Inflammatory macrophage (primary cell): Measurements from ENCODE around the gene PFDN1.
A peak's percentile ranks its signal among the peaks of the same experiment; 100 is the strongest.
"Not testable (repeated sequence)": the region's sequence is repeated elsewhere in the genome, so short reads cannot be mapped to it uniquely, and the experiment has no call there.

Source experiments
- DNase-seq, 2 donors: peaks; one replicate each; pipeline ENCODE4 v3.0.0-alpha.2; 2020 to 2022
- total RNA-seq, 18 experiments: gene quantifications; one replicate each; lab custom pipeline; 2026; ENCODE audit warnings: mixed read lengths in 6 of 18, inconsistent platforms in 2 of 18; lab: John Stamatoyannopoulos, UW

PFDN1 gene, protein sequence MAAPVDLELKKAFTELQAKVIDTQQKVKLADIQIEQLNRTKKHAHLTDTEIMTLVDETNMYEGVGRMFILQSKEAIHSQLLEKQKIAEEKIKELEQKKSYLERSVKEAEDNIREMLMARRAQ
- total RNA-seq: 24.2 to 85.5 (median 51.9) reads per million in 18 experiments

DNA sequence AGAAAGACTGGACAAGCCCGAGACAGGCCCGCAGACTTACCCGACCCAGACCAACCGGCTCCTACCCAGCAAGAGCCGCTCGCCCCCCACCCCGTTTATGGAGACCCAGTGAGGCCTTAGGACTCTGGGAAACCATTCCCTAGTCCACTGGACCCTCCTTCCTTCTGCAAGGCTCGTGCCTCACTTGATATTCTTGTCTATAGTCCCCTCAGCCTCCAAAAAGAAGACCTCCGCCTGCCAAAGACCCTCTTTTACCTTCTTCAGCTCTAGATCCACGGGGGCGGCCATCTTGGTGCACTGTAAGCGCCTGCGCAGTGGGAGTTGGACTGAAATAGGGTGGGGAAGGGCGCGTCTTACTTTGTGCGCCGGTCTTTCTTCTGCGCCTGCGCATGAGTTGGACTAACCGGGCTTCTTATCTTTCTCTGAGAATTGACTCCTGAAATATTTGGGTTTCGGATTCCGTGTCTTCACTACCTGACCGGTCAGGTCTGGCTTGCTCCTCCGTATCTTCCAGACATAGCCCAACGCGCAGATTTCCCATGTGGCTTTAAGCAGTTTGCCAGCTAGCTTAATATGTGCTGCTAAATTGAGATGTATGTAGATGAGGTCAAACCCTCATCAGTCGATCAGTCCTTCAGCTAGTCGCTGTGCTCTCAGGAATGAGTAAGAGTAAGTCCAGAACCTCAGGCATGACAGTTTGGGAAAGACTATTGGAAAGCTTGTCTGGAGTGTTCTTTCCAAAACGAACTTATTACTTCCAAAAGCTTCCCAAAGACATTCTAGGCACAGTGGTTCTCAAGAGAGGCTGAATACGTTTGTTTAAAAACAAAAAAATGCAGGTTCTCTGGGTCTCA lies at the start of gene PFDN1:
Gene PFDN1, minus strand, starts transcription at position 316 of the 854 bp plus-strand sequence. Its CDS starts 28 bp downstream, at position 288.
- peak; percentile 93 to 96 for DNase-seq

DNA sequence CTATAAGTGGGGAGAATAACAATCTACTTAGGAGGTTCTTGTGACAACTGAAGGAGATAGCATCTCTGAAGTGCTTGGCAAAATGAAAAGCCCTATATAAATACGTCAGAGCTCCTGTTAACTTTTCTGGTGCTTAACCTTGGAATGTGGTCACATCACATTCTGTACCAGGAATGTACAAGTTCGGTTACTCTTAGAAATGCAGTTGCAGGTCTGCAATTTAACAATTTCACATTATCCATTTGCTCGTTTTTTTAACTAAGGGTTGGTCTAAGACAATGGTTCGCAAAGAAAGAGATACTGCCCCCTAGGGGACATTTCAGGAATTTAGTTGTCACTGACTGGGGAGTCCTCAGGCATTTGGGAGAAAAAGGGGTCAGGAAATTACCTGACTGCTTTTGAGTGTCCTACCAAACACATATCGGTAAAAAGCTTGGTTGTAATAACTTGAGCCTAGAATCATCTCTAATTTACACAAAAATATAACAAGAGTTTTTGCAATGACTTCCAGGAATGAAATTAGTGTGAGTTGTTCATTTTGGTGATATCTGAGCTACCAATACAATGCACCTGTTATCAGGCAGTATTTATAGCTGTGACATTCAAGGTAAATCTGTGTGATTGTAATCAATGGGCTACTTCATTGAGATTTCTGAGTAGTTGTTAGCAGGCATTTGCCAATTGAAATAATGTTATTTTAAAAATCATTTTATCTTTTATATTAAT lies 48.9 kb upstream of the PFDN1 start:
- DNase-seq: peak; percentile 82 to 90

DNA sequence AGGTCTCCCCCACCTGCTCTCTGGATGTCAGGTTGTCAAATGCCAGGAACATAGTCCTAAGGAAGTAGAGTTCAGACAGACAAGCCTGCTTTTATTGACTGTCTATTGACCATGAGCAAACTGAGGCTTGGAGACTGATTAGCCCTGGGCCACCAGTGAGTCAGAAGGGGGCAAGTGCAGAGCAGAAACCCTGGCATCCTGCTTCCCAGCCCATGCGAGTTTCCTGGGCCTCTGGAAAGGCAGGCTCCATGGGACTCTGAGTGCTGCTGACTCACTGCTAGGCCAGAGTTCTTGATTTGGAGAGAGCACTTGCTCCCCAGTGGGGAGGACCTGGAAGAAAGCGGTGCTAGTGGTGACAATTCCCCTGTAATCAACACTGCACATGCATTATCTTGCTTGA lies 46.3 kb upstream of the PFDN1 start:
- DNase-seq: no peak

DNA sequence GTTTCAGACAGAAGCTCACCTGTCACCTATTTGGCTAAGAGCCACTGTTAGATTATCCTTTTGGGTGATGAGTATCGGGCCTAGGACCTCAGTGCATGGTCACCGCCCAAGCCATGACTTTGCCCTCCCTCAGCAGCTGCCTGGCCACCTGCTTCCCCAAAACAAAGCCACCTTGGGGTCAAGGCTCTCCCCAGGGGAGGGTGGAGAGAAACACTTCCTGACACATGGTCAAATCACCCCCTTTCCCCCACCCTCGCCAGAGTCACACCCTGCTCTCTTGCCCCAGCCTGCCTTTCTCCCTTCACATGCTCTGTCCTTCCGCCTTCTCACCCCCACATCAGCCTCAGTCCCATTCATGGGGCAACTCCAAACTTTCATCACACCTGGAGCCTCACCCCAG lies 45.2 kb upstream of the PFDN1 start:
- no peak for DNase-seq

DNA sequence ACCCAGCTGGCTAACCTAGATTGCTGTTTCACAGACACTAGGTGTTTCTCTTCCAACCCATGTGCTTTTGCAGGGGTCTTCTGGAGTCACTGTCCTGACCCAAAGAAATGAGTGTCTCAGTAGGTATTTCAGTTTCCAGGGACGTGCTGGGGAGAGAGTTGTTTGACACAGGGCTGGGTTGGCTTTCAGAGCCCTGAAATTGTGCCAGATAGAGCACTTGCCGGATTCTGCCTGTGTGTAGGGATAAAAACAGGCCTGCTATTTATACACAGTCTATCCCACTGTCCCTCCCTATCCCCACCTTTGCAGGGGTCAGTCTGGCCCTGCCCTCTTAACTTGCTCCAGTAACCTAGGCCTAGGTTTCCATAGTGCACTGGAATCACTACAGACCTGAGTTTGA lies 44.5 kb upstream of the PFDN1 start:
- no peak for DNase-seq

DNA sequence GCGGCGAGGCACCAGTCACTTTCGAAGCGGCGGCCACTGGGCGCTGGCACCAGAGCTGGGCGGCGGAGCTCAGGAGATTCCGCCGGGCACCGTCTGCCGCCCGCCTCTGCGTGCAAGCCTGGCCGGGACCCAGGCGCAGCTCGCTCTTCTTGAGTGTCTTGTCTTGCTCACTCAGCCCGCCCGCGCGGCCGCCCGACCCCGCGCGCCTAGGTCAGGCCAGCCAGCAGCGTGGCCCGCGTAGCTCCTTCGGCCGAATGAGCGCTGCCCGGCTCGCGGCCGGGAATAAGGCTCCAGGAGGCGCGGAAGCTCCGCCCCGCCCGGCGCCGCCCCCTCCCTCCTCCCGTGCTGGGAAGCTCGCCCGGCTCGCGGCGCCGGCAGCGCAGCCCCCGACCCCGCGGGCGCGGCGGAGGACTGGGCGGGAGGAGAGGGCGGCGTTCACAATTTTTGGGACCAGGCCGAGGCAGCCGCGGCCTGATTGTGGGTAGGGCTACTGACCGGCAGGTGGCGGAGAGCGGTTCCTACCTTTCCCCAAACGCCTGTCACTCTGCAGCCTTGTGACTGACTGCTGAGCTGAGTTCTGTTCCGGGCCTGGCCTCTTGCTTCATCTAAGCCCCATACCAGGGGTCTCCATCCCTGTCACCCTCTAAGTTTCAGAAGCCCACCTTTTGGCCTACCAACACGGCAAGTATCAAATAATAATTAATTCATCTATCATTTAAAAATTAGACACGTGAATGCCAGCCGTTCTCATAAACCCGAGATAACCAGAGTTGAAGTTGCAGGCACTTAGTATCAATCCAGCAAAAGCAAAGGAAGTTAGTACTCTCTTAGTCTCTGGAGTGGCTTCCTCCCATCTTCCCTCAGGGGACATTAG lies 43.7 kb upstream of the PFDN1 start, which contains the start of gene HBEGF:
Gene HBEGF, minus strand, starts transcription at position 256 of the 874 bp plus-strand sequence. CDS start 275 bp downstream, outside the sequence.
- DNase-seq: peak; percentile 64 to 84

DNA sequence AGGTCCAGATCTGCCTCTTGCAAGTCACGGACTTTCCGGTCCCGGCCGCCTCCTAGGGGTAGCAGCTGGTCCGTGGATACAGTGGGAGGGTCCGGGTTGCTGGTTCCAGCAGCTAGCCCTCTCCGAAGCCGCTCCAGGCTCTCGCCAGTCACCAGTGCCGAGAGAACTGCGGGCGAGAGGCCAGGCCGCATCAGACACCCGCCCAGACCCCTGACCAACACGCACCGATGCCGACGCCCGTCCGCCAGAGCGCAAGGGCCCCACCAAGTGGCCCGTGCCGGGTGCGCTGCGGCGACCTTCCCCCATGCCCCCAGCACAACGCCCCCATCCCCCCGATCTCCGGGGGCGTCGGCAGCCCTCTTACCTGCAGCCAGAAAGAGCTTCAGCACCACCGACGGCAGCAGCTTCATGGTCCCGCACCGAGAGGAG lies 43.0 kb upstream of the PFDN1 start:
- DNase-seq: peak; percentile 26 to 43

DNA sequence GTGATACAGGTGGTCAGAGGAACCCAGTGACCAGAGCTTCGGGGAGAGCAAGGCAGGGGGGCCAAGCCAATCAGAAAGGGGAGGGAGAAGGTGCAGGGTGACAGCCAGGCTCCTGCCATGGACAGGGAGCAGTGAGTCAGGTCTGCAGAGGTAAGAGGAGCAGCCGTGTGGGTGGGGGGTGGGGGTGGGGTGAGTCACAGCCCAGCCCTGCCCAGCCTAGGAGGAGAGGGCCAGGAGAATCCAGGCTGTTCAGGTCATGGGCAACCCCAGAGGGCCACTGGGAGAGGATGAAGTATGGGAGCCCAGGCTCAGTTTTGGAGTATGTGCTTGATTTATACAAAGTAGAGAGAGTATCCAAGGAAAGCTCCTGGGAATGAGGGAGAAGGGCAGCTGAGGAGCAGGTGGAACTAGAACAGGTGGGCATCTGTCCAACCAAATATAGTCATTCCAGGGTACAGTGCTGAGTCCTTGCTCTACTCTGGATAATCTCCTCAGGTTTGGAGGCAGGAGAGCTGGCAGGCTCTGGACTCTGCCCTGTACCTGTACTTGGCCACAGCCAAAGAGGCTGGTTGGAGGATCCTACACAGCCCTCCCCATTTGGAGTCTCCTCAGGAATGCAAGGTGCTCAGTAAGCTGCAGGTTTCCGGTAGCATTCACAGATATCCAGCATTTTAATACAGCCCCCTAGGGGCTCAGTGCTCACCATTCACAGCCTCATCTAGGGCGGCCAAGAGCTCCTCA lies 42.0 kb upstream of the PFDN1 start:
- no peak for DNase-seq

DNA sequence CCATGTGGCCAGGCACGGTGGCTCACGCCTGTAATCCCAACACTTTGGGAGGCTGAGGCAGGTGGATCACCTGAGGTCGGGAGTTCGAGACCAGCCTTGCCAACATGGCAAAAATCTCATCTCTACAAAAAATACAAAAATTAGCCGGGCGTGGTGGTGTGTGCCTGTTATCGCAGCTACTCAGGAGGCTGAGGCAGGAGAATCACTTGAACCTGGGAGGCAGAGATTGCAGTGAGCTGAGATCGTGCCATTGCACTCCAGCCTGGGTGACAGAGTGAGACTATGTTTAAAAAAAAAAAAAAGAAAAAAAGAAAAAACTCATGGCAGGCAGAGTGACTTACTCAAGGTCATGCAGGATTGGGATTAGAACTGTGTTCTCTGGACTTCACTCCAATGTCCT lies 40.9 kb upstream of the PFDN1 start:
- DNase-seq: not testable (repeated sequence)

DNA sequence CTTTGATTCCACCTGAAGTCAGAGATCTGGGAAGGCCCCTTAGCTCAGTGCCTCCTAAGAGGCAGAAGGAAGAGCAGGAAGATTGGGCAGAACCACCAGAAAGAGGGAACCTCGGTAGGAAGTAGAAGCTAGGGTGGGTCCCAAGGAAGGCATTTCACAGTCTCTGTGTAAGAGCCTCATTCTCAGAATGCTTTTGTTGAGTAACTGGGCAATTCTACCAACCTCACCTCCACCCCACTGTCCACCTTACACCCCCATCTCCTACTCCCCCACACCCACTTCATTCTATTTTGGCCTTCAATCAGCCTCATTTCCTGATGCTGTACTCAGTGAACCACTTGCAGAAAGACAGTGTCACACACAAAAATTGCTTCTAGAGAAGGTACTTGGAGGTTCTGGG lies 40.0 kb upstream of the PFDN1 start:
- DNase-seq: peak; percentile 60 to 64

DNA sequence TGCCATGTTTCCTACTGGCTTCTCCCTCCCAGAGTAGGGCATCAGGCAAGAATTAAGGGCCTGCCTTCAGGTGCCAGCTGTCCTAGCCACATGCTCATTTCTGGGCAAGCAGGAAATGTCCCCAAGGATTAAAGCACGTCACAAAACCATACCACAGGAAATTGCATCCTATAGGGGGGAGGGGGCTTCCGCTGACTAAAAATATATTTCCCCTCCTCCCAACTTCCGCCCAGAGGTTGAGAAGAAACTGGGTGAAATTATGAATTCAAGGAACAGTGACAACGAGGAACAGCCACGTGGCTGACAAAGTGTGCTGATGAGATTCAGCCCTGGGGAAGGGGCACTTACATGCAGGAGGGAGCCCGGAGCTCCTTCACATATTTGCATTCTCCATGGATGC lies 39.4 kb upstream of the PFDN1 start:
- peak; percentile 81 to 90 for DNase-seq

DNA sequence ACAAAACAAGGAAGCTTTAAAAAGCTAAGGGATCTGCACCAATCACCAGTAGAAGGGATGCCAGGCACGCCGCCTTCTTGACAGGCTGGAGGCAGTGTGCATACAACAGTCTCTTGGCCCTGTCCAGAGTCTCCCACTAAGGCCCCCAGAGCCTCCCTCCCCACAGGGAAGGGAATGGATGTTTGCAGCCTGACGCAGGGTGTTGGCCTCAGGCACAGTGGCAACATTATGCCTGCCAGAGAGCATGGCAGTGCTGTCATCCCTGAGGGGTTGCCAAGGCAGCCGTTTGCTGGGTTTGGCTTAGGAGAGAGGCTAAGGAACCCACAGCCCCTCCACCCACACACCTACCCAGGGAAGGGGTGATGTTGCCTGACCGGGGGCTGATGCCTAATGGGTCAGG lies 38.7 kb upstream of the PFDN1 start:
- no peak for DNase-seq

DNA sequence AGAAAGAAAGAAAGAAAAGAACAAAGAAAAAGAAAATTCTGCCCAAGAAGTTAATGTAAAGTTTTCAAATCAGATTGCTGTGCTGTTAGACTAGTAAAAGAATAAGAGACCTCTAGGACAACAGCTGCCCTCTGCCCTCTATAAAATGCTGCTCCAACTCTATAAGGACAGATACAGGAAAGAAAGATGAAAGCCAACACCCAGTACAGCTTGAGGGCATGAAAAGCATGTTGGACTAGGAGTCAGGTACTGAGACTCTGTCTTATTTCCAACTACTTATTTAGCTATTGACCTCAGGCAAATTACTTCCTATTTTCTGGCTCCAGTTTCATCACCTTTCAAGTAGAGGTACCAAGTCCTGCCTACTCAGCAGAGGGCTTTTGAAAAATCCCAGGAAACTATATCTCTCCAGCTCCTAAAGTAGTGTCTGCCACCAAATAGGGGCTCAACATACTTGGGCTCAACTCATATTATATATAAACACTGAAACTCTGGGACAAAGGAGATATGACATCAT lies 37.8 kb upstream of the PFDN1 start:
- DNase-seq: peak in 1 of 2 donors; percentile 38

DNA sequence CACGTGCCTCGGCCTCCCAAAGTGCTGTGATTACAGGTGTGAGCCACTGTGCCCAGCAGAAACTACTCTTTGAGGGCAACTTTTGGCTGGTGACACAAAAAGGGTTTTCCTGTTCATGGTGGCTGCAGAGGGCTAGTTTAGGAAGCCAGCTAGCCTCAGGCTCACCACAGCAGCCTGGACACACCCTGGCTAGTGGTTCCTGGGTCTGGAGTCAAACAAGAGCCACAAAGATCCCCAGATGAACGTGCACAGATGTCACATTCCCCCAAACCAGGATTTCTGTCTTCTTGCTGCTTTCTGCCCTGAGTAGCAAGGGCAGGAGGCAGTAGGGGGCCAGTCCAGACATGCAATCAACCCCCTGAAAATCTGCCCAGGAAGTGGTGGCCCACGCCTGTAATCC lies 36.7 kb upstream of the PFDN1 start:
- no peak for DNase-seq

DNA sequence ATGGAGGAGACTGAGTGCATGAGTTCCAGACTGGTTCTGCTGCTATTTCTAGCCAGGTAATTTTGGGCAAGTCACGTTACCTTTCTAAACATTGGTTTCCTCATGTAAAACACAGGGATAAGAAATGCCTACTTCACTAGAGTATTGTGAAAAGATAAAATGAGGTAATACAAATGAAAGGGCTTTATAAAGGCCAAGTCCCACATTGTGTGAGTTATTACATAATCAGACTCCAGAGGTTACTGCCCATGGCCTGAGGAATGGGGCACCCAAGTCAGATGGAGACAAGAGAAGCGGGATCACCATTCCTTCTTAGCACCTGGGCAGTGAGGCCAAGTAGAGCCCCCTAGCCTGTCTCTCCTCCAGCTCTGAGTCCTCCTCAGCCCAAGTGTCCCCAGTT lies 36.0 kb upstream of the PFDN1 start:
- peak in 1 of 2 donors; percentile 50 for DNase-seq

DNA sequence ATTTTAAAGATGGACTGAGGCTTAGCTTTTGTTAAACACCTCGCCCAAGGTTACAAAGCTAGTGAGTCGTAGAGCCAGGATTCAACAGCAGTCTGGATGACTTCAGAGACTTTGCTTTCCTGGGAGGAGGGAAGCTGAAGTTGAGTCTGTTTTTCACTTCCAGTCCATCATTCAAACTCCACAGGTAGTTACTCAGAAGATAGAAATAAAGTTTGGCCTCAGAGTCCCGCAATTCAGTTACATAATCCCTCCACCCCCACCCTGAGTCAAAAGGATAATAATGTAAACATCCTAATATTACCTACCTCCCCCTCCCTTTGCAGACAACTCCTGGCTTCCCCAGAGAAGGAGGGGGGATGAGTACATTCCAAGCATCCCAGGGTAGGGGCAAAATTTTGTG lies 35.4 kb upstream of the PFDN1 start:
- no peak for DNase-seq

DNA sequence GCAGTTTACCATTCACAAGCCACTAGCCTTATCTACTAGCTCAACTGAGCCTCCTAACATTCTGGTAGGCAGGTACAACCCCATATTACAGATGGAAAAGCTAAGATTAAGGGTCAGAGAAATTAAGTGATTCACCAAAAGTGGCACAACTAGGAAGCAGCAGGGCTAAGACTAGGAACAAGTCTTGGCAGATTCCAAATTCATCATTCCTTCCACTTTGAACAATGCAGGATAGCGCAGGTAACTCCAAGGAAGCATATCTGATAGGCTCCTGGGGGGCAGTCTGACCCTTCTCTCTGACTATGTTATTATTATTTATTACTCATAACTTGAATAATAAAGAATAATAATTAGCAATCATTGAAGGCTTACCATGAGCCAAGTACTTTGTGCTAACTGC lies 35.0 kb upstream of the PFDN1 start:
- DNase-seq: no peak

DNA sequence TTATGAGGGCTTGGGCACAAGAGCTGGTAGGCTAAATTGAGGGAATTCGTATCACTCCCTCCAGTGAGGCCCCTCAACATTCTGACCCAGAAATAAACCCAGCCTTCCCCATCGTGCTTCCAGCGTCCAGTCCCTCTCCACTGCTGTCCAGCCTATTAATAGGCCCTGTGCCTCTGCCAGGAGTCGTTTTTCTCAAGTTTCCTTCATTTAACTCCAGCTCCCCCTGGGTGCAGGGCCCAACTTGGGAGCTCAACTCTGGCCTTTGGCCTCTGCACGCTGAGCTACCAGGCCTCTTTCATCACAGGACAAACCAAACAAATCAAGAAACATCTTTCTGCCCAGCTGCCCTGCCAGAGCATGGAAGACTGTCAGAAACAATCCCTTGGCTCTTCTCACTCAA lies 33.5 kb upstream of the PFDN1 start:
- DNase-seq: no peak

DNA sequence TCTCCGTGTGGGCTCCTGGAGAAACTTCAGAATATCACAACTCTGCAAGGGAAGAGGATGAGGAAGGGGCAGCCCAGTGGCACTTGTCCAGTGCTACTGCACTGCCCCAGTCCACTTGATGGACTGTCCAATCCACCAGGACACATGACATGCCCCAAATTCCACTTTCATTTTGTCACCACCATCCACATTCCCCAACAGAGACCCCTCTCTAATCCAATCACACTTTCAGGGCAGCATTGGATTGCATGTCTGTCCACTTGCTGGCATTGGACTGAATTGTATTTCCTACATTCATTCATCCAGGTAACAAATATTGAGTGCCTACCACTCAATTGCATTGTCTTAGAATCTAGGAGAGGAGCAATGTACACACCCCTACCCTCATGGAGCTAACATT lies 28.7 kb upstream of the PFDN1 start:
- no peak for DNase-seq

DNA sequence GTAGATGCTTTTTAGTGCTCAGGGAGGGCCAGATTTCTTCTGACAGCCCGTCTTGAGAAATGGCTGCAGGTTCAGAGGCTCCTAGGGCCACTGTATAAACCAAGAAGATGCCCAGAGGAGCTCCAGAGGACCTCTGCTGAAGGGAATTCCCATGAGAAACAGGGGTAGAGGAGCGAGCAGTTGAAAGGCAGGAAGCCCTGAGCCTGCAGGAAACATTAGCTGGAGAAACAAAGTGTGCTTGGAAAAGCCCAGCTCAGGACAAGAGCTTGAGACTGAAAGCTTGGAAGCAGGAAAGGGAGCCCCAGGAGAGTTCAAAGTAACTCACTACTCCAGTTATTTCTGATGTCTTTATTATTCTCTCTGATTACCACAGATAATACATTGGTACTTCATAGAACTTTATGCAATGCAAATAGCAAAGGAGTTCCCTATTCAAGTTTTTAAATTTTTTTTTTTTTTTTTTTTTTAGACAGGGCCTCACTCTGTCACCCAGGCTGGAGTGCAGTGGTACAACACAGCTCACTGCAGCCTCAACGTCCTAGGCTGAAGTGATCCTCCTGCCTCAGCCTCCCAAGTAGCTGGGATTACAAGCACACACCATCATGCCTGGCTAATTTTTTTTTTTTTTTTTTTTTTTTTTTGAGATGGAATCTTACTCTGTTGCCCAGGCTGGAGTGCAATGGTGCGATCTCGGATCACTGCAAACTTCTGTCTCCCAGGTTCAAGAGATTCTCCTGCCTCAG lies 27.0 kb upstream of the PFDN1 start:
- no peak for DNase-seq
